ENCODE data around the gene MGAT4C.

GRCh38 chr12:86194721-86195120, 61.5 kb downstream of the MGAT4C start:
- TF ChIP-seq CTCF (conservative IDR thresholded peaks at IDR 0.05; ENCODE audit: low read depth in 2 of 2) (no peak), POLR2AphosphoS5 (IDR thresholded peaks at IDR 0.05; ENCODE audit: low read depth) (no peak), EZH2 (IDR thresholded peaks at IDR 0.05; ENCODE audit: low read depth, unreplicated experiment) (no peak), REST (IDR thresholded peaks at IDR 0.05; ENCODE audit: unreplicated experiment) (no peak), ZNF331 (CRISPR knock-in tag; IDR thresholded peaks at IDR 0.05; ENCODE audit: low read depth) (no peak), ETS1 (IDR thresholded peaks at IDR 0.05) (no peak), JUNB (IDR thresholded peaks at IDR 0.05; ENCODE audit: unreplicated experiment) (no peak), ZNF114 (CRISPR knock-in tag; IDR thresholded peaks at IDR 0.05) (no peak)

Data from GM23338 (cell line).